GM19351 (cell line): ENCODE data around the gene RAB13.

Experiments
- ATAC-seq: cut with Tn5 transposase; IDR thresholded peaks from one replicate; pipeline ENCODE4 v1.9.1; 2021; ENCODE audit warnings: mild to moderate bottlenecking, moderate library complexity; ENCODE audit not compliant: unreplicated experiment

Gene RAB13

GRCh38 chr1:153978274-153978909 is 7.7 kb downstream of the RAB13 start:
- ATAC-seq, result no peak

- ATAC-seq, result peak; percentile 82
These were observed 8.6 kb downstream of the RAB13 start, which contains the start of gene JTB for GRCh38 chr1:153977250-153978240. JTB (minus strand) TSS chr1:153977674; CDS start chr1:153977252, 422 bp downstream.

GRCh38 chr1:153976819-153977249 is 9.3 kb downstream of the RAB13 start:
- no peak for ATAC-seq

GRCh38 chr1:153973525-153973924 is 12.6 kb downstream of the RAB13 start:
- no peak for ATAC-seq

- ATAC-seq, result no peak
These were observed 13.1 kb downstream of the RAB13 start for GRCh38 chr1:153973071-153973470.

- ATAC-seq, result no peak
These were observed 15.8 kb downstream of the RAB13 start for GRCh38 chr1:153970346-153970745.

- ATAC-seq, result no peak
These were observed 17.2 kb downstream of the RAB13 start for GRCh38 chr1:153968972-153969371.

- no peak for ATAC-seq
These were observed 17.7 kb downstream of the RAB13 start for GRCh38 chr1:153968408-153968807.

- no peak for ATAC-seq
These were observed 18.2 kb downstream of the RAB13 start for GRCh38 chr1:153968000-153968363.

- peak; percentile 75 for ATAC-seq
These were observed 18.8 kb downstream of the RAB13 start, which contains the start of gene CREB3L4 for GRCh38 chr1:153967107-153967999. CREB3L4 (plus strand) TSS chr1:153967902; CDS start chr1:153968526, 624 bp downstream.

- peak; percentile 10 for ATAC-seq
These were observed 22.2 kb downstream of the RAB13 start for GRCh38 chr1:153963850-153964331.

GRCh38 chr1:153963030-153963849 is 22.9 kb downstream of the RAB13 start, which contains the start of gene SLC39A1:
SLC39A1 (minus strand) TSS chr1:153963537; CDS start chr1:153962715, 822 bp downstream.
- peak; percentile 40 for ATAC-seq

- ATAC-seq, result no peak
These were observed 23.8 kb downstream of the RAB13 start for GRCh38 chr1:153962088-153963029.

- ATAC-seq, result no peak
These were observed 24.7 kb downstream of the RAB13 start for GRCh38 chr1:153961421-153961820.

GRCh38 chr1:153960206-153960605 is 25.9 kb downstream of the RAB13 start:
- no peak for ATAC-seq

GRCh38 chr1:153959454-153959853 is 26.7 kb downstream of the RAB13 start:
- no peak for ATAC-seq

- no peak for ATAC-seq
These were observed 27.2 kb downstream of the RAB13 start for GRCh38 chr1:153958961-153959260.

GRCh38 chr1:153958111-153958960 is 27.8 kb downstream of the RAB13 start, which contains the start of gene CRTC2:
CRTC2 (minus strand) TSS chr1:153958612; CDS start chr1:153958497, 115 bp downstream.
- ATAC-seq, result peak; percentile 74
